Ishikawa (cell line): Measurements from ENCODE around the gene FNDC11.

Source experiments
- CEBPB ChIP-seq: IDR thresholded peaks from 2 replicates; pipeline ENCODE4 v1.6.1; 2012
- CREB1 ChIP-seq: IDR thresholded peaks from 2 replicates; pipeline ENCODE4 v1.6.1; 2012; ENCODE audit warnings: low read depth
- EGR1 ChIP-seq: IDR thresholded peaks from 2 replicates; pipeline ENCODE4 v1.6.1; 2012
- EP300 ChIP-seq: IDR thresholded peaks from 2 replicates; pipeline ENCODE4 v1.6.1; 2012; ENCODE audit warnings: borderline replicate concordance
- FOXM1 ChIP-seq: IDR thresholded peaks from 2 replicates; pipeline ENCODE4 v1.6.1; 2012; ENCODE audit warnings: low read depth, borderline replicate concordance
- MAX ChIP-seq: IDR thresholded peaks from 2 replicates; pipeline ENCODE4 v1.6.1; 2012
- NFIC ChIP-seq: IDR thresholded peaks from 2 replicates; pipeline ENCODE4 v1.6.1; 2012
- RAD21 ChIP-seq: IDR thresholded peaks from 2 replicates; pipeline ENCODE4 v1.6.1; 2012; ENCODE audit warnings: low read depth
- REST ChIP-seq: IDR thresholded peaks from 2 replicates; pipeline ENCODE4 v1.6.1; 2012; ENCODE audit warnings: low read depth, mild to moderate bottlenecking
- TAF1 ChIP-seq: IDR thresholded peaks from 2 replicates; pipeline ENCODE4 v1.6.1; 2012; ENCODE audit warnings: low read depth, mild to moderate bottlenecking
- TCF12 ChIP-seq: IDR thresholded peaks from 2 replicates; pipeline ENCODE4 v1.6.1; 2012; ENCODE audit warnings: low read depth
- TEAD4 ChIP-seq: IDR thresholded peaks from 2 replicates; pipeline ENCODE4 v1.6.1; 2012
- USF1 ChIP-seq: IDR thresholded peaks from 2 replicates; pipeline ENCODE4 v1.6.1; 2012
- YY1 ChIP-seq: IDR thresholded peaks from 2 replicates; pipeline ENCODE4 v1.6.1; 2012; ENCODE audit warnings: low read depth
- ZBTB7A ChIP-seq: IDR thresholded peaks from 2 replicates; pipeline ENCODE4 v1.6.1; 2012; ENCODE audit warnings: low read depth

FNDC11 gene

GRCh38 chr20:63592661-63593060 is 38.7 kb downstream of the FNDC11 start:
- no peak for TF ChIP-seq CEBPB
- no peak for TF ChIP-seq TEAD4
- TF ChIP-seq ZBTB7A = no peak
- no peak for TF ChIP-seq REST
- TF ChIP-seq USF1 = no peak
- no peak for TF ChIP-seq TAF1
- TF ChIP-seq TCF12 = no peak
- no peak for TF ChIP-seq FOXM1
- TF ChIP-seq EGR1 = no peak
- no peak for TF ChIP-seq EP300
- no peak for TF ChIP-seq CREB1
- no peak for TF ChIP-seq RAD21

GRCh38 chr20:63594043-63594561 is 40.1 kb downstream of the FNDC11 start:
- no peak for TF ChIP-seq TEAD4
- TF ChIP-seq TAF1 = no peak
- no peak for TF ChIP-seq ZBTB7A
- no peak for TF ChIP-seq FOXM1
- no peak for TF ChIP-seq USF1
- TF ChIP-seq CREB1 = no peak
- no peak for TF ChIP-seq EGR1
- TF ChIP-seq NFIC = no peak
- no peak for TF ChIP-seq CEBPB
- no peak for TF ChIP-seq MAX
- no peak for TF ChIP-seq RAD21
- no peak for TF ChIP-seq YY1
- TF ChIP-seq TCF12 = no peak
- no peak for TF ChIP-seq REST
- TF ChIP-seq EP300 = no peak

- TF ChIP-seq EGR1 = no peak
- no peak for TF ChIP-seq MAX
- TF ChIP-seq CREB1 = no peak
- no peak for TF ChIP-seq NFIC
- TF ChIP-seq ZBTB7A = no peak
- TF ChIP-seq TCF12 = no peak
- TF ChIP-seq USF1 = no peak
- TF ChIP-seq TAF1 = no peak
- TF ChIP-seq YY1 = no peak
- no peak for TF ChIP-seq REST
- no peak for TF ChIP-seq TEAD4
- no peak for TF ChIP-seq FOXM1
- TF ChIP-seq RAD21 = no peak
- no peak for TF ChIP-seq CEBPB
- no peak for TF ChIP-seq EP300
Observed at GRCh38 chr20:63595416-63596127, 41.6 kb downstream of the FNDC11 start.
